ENCODE measurements around the gene TRPV5.

DNA sequence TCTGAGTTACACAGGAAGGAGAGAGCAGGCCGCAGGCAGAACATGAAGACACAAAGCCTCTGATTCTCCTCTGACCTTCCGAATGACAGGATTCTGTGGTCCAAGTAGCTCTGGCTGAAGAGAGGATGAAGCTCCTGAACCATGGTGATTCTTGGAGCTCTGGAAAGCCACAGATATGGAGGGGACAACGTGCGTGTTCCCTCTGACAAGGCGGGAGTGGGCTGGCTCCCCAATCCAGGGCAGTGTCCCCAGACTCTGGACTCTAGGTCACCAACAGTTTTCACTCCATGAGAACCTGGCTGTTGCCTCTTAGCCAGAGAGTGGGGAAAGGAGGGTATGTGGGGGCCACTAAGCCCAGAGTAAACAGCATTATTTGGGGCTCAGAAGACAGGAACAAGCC lies 40.6 kb downstream of the TRPV5 start:
- TF ChIP-seq CTCF (IDR thresholded peaks at IDR 0.05) (no peak), POLR2A (IDR thresholded peaks at IDR 0.05) (no peak)
